Vein endothelial cell (primary cell): ENCODE measurements around the gene SHISA2. TPM values are rescaled to one million over a fixed set of nuclear protein-coding genes. Genes with fewer than 3 reads are reported as not detected.

Experiments
- total RNA-seq: library from RNA; depleted of rRNA; stranded (reverse); fragments of >200 nt; gene quantifications from 2 replicates; pipeline ENCODE4 v1.2.3, GENCODE V29; 2012

Gene SHISA2
- total RNA-seq: 0.98 and 2.1 TPM in 2 replicates

GRCh38 chr13:26051657-26052311 is at the start of gene SHISA2:
SHISA2 (minus strand) TSS chr13:26052016; CDS start chr13:26050975, 1,041 bp downstream.

Other genes starting within 250 kb of the SHISA2 start
- gene RNF6, start 170.3 kb upstream of the SHISA2 start, total RNA-seq: 37.2 and 50.7 TPM in 2 replicates
- 17.0 and 21.3 TPM in 2 replicates for gene CDK8, start 202.1 kb upstream of the SHISA2 start, total RNA-seq